Gastroesophageal sphincter (tissue), 4 donors: ENCODE measurements around the gene REST. TPM values are rescaled to one million over a fixed set of nuclear protein-coding genes. Genes with fewer than 3 reads are reported as not detected.
A peak's percentile ranks its signal among the peaks of the same experiment; 100 is the strongest.

Experiments used
- ATAC-seq: fragments of 150-250 bp; one replicate; pipeline ENCODE4 v1.9.1; 2016; ENCODE audit warnings: mild to moderate bottlenecking, moderate library complexity
- H3K27ac ChIP-seq, 4 donors: fragments of 200-600 bp; sonication (generic) in 3 of 4; 1 replicate in 3 of 4; 2 replicates in 1 of 4; pipeline ENCODE4 v1.5.1; 2016 to 2019
- H3K27me3 ChIP-seq: fragments of 200-600 bp; sonication (generic); one replicate; pipeline ENCODE4 v1.5.1; 2019
- H3K36me3 ChIP-seq, 2 donors: fragments of 200-600 bp; sonication (generic); one replicate each; pipeline ENCODE4 v1.5.1; 2019; ENCODE audit warnings: control low read depth in 1 of 2
- H3K4me1 ChIP-seq, 3 donors: fragments of 200-600 bp; sonication (generic); 1 replicate in 2 of 3; 2 replicates in 1 of 3; pipeline ENCODE4 v1.5.1; 2016 to 2019; ENCODE audit warnings: control low read depth in 2 of 3
- H3K4me3 ChIP-seq, 2 donors: fragments of 200-600 bp; sonication (generic); one replicate each; pipeline ENCODE4 v1.5.1; 2019; ENCODE audit warnings: mild to moderate bottlenecking in 1 of 2, moderate library complexity in 1 of 2
- H3K9me3 ChIP-seq, 3 donors: fragments of 200-600 bp; sonication (generic); one replicate each; pipeline ENCODE4 v1.5.1; 2017 to 2019; ENCODE audit warnings: control low read depth in 2 of 3
- CTCF ChIP-seq, 4 experiments: fragments of 200-600 bp in 2 of 4; fragments of 450-650 bp in 2 of 4; sonication (generic) in 1 of 4; IDR thresholded peaks; one replicate each; pipeline ENCODE4 v1.5.1; 2017 to 2019; ENCODE audit warnings: antibody characterized with exemption in 4 of 4, mild to moderate bottlenecking in 2 of 4, moderate library complexity in 2 of 4
- EP300 ChIP-seq: sonication (generic); formaldehyde crosslinking; IDR thresholded peaks from one replicate; pipeline ENCODE4 v1.6.1; 2017; ENCODE audit warnings: antibody characterized with exemption, mild to moderate bottlenecking
- POLR2A ChIP-seq, 2 donors: fragments of 450-650 bp; IDR thresholded peaks; one replicate each; pipeline ENCODE4 v1.6.1; 2017; ENCODE audit warnings: antibody characterized with exemption in 2 of 2, mild to moderate bottlenecking in 2 of 2, moderate library complexity in 1 of 2
- POLR2AphosphoS5 ChIP-seq: sonication (generic); formaldehyde crosslinking; IDR thresholded peaks from one replicate; pipeline ENCODE4 v1.6.1; 2017; ENCODE audit warnings: antibody characterized with exemption
- WGBS, 2 donors: methylation state at CpG; one replicate each; pipeline ENCODE4 v1.1.5; 2018; ENCODE audit warnings: low coverage in 1 of 2; 5-methylcytosine and 5-hydroxymethylcytosine counted together
- total RNA-seq, 4 donors: library from RNA; depleted of rRNA; stranded (reverse); fragments of >200 nt; gene quantifications; one replicate each; pipeline ENCODE4 v1.1.0, GENCODE V29; 2016

Gene REST
- total RNA-seq, 4 donors from 2014 or later: 32.8 to 41.1 (median 39.5) TPM

- Histone ChIP-seq H3K4me3 (no peak overlapping the region), H3K4me1 (peaks cover 0 to 11% (median 3%) of the 10 kb centered on the region in 3 donors), H3K36me3 (no peaks in the 10 kb centered on the region), H3K9me3 (no peaks in the 10 kb centered on the region), H3K27ac (no peak overlapping the region), H3K27me3 (no peaks in the 10 kb centered on the region)
- ATAC-seq: no peak
- TF ChIP-seq CTCF (IDR thresholded peaks at IDR 0.05) (no peak), POLR2AphosphoS5 (no peak), EP300 (no peak), POLR2A (IDR thresholded peaks at IDR 0.05) (no peak)
- WGBS, 2 donors: 81 to 82% methylated on average over 8 of the region's 9 CpGs
Measured at GRCh38 chr4:56953680-56954520, 46.2 kb downstream of the REST start.

GRCh38 chr4:56958111-56958517 lies 50.4 kb downstream of the REST start:
- H3K27ac ChIP-seq: peak overlapping the region in 1 of 4 donors; percentile 30
- H3K4me1 ChIP-seq: peaks cover 0 to 12% (median 4%) of the 10 kb centered on the region in 3 donors
- TF ChIP-seq POLR2AphosphoS5 (peak; percentile 70), CTCF (IDR thresholded peaks at IDR 0.05) (no peak)
- no peak overlapping the region for H3K4me3 ChIP-seq
- peaks cover 0 to 28% of the 10 kb centered on the region in 2 donors for H3K36me3 ChIP-seq
- H3K27me3 ChIP-seq: no peaks in the 10 kb centered on the region
- WGBS, 2 donors: 4 to 37% methylated on average over 7 of the region's 7 CpGs
- peak; percentile 98 for ATAC-seq
- H3K9me3 ChIP-seq: no peaks in the 10 kb centered on the region

- Histone ChIP-seq H3K27ac (no peak overlapping the region), H3K4me1 (peaks cover 0 to 12% (median 4%) of the 10 kb centered on the region in 3 donors), H3K27me3 (no peaks in the 10 kb centered on the region), H3K36me3 (peaks cover 0 to 38% of the 10 kb centered on the region in 2 donors), H3K9me3 (no peaks in the 10 kb centered on the region), H3K4me3 (no peak overlapping the region)
- 50 to 64% methylated on average over 1 of the region's 1 CpG for WGBS, 2 donors
- no peak for ATAC-seq
- no peak for TF ChIP-seq POLR2A (IDR thresholded peaks at IDR 0.05)
- TF ChIP-seq EP300: no peak
- TF ChIP-seq POLR2AphosphoS5: no peak
- TF ChIP-seq CTCF (IDR thresholded peaks at IDR 0.05): no peak
Measured at GRCh38 chr4:56959100-56959499, 51.4 kb downstream of the REST start.

GRCh38 chr4:56961107-56961500 lies 53.4 kb downstream of the REST start:
- H3K27ac ChIP-seq: no peak overlapping the region
- TF ChIP-seq POLR2A (IDR thresholded peaks at IDR 0.05) (no peak), CTCF (IDR thresholded peaks at IDR 0.05) (no peak), EP300 (no peak)
- WGBS, 2 donors: 86 to 100% methylated on average over 1 to 2 of the region's 2 CpGs
- H3K36me3 ChIP-seq: peaks cover 0 to 58% of the 10 kb centered on the region in 2 donors
- no peaks in the 10 kb centered on the region for H3K9me3 ChIP-seq
- no peaks in the 10 kb centered on the region for H3K27me3 ChIP-seq
- ATAC-seq: no peak
- H3K4me3 ChIP-seq: no peak overlapping the region
- peaks cover 0 to 12% (median 4%) of the 10 kb centered on the region in 3 donors for H3K4me1 ChIP-seq

- Histone ChIP-seq H3K27ac (no peak overlapping the region), H3K4me3 (no peak overlapping the region), H3K4me1 (peaks cover 0 to 25% (median 14%) of the 10 kb centered on the region in 3 donors), H3K36me3 (peaks cover 0 to 85% of the 10 kb centered on the region in 2 donors), H3K9me3 (peaks cover 0 to 12% (median 0%) of the 10 kb centered on the region in 3 donors), H3K27me3 (no peaks in the 10 kb centered on the region)
- 95% methylated on average over 2 of the region's 2 CpGs for WGBS, 2 donors
- no peak for ATAC-seq
- TF ChIP-seq POLR2A (IDR thresholded peaks at IDR 0.05) (no peak), EP300 (no peak), POLR2AphosphoS5 (no peak), CTCF (IDR thresholded peaks at IDR 0.05) (no peak)
Measured at GRCh38 chr4:56971383-56971782, 63.7 kb downstream of the REST start.
